ENCODE results near the gene NDUFA7.

Gene NDUFA7

DNA sequence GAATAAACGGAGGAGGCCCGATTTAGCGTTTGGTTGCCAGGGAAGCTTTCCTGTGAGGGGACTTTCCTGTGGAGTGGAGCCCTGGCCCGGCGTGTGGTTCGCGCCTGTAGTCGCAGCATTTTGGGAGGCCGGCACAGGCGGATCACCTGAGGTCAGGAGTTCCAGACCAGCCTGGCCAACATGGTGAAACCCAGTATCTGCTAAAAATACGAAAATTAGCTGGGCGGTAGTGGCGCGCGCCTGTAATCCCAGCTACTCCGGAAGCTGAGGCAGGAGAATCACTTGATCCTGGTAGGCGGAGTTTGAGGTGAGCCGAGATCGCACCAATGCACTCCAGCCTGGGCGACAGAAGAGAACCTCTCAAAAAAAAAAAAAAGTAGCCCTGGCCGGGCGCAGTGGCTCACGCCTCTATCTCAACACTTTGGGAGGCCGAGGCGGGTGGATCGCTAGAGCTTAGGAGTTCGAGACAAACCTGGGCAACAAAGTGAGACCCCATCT, 14.9 kb upstream of the NDUFA7 start:
- Mint-ChIP-seq H3K36me3 (ENCODE audit: low read depth) (no peaks in the 10 kb centered on the region), H3K27ac (no peak overlapping the region), H3K27me3 (ENCODE audit: low read depth) (peaks cover 85% of the 10 kb centered on the region), H3K4me3 (peak overlapping the region; percentile 37 to 74 (median 66)), H3K9me3 (no peaks in the 10 kb centered on the region), H3K4me1 (peaks cover 7% of the 10 kb centered on the region)
- TF ChIP-seq, protein P1, sequence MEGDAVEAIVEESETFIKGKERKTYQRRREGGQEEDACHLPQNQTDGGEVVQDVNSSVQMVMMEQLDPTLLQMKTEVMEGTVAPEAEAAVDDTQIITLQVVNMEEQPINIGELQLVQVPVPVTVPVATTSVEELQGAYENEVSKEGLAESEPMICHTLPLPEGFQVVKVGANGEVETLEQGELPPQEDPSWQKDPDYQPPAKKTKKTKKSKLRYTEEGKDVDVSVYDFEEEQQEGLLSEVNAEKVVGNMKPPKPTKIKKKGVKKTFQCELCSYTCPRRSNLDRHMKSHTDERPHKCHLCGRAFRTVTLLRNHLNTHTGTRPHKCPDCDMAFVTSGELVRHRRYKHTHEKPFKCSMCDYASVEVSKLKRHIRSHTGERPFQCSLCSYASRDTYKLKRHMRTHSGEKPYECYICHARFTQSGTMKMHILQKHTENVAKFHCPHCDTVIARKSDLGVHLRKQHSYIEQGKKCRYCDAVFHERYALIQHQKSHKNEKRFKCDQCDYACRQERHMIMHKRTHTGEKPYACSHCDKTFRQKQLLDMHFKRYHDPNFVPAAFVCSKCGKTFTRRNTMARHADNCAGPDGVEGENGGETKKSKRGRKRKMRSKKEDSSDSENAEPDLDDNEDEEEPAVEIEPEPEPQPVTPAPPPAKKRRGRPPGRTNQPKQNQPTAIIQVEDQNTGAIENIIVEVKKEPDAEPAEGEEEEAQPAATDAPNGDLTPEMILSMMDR (IDR thresholded peaks at IDR 0.05; ENCODE audit: unreplicated experiment in 3 of 3), result no peak

DNA sequence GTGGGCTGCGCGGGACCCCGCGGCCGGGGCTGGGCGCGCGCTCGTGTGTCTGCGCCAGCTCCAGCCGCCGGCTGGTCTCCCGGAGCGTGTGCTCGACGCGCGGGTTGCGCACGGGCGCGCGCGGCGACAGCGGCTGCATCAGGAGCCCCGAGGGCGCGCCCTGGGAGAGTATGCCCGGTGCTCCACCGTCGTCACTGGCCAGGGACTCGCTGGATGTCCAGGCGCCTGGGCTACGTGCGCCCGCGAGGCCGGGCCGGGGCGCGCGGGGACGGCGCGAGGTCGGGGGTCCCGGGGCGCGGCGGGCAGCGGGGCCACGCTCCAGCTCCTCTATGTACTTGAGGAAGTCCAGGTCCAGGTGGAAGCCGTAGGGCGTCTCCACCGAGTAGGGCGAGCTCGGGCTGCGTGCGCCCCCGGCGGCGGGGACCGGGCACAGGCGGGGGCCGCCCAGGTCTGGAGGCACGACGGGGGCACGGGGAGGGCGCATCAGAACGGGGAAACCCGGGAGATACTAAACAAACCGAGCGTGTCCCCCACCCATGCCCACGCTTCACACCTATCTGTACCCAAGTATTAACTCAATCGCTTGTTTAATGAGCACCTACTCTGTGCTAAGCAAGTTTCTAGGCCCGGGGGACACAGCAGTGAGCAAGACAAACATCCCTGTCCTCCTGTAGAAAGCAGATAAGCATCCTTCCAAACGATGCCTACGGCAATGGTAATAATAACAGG, 14.3 kb upstream of the NDUFA7 start:
- no peaks in the 10 kb centered on the region for H3K9me3 Mint-ChIP-seq
- peak overlapping the region; percentile 37 to 74 (median 66) for H3K4me3 Mint-ChIP-seq
- no peak overlapping the region for H3K27ac Mint-ChIP-seq
- H3K4me1 Mint-ChIP-seq, result peaks cover 3% of the 10 kb centered on the region
- peaks cover 85% of the 10 kb centered on the region for H3K27me3 Mint-ChIP-seq (ENCODE audit: low read depth)
- no peaks in the 10 kb centered on the region for H3K36me3 Mint-ChIP-seq (ENCODE audit: low read depth)
- TF ChIP-seq, protein P1 (IDR thresholded peaks at IDR 0.05; ENCODE audit: unreplicated experiment in 3 of 3), result peak in 1 of 3 experiments; percentile 16

DNA sequence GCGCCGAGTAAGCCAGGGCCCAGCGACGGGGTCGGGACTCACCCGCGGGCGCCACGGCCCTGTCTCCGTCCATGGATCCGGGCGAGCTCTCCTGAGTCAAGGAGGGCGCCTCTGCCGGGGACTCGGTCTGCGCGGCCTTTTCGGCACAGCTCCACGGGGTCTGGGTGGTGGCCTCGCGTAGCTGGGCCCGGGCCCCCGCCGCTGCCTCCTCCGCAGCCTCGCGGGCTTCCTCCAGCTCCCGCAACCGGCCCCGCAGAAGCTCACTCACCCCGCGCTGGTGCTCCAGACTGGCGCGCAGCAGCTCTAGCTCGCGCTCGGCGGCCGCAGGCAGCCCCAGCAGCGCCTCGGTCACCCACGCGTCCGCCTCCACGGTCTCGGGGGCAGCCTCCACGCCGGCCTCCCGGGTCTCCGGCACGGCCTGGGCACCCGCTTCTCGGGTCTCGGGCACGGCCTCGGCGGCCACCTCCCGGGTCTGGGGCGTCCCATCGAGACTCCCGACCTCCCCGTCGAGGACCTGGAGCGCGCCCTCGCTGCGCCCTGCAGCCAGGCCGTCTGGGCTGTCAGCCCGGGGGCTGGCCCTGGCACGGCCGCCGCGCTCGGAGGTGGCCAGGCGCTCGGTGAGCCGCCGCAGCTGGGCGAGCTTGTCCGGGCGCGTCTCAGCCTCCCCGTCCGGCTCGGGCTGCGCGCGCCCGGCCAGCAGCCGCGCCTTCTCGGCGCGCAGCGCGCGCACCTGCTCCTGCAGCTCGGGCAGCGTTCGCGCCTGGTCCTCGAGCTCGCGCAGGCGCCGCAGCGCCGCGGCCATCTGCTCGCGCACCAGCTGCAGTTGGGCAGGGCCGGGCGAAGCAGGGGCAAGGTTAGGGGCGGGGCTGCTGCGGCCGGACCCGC, 13.5 kb upstream of the NDUFA7 start:
- peak overlapping the region in 1 of 3 experiments; percentile 34 for H3K4me3 Mint-ChIP-seq
- no peaks in the 10 kb centered on the region for H3K36me3 Mint-ChIP-seq (ENCODE audit: low read depth)
- H3K9me3 Mint-ChIP-seq, result no peaks in the 10 kb centered on the region
- TF ChIP-seq, protein P1 (IDR thresholded peaks at IDR 0.05; ENCODE audit: unreplicated experiment in 3 of 3), result no peak
- no peak overlapping the region for H3K27ac Mint-ChIP-seq
- peaks cover 88% of the 10 kb centered on the region for H3K27me3 Mint-ChIP-seq (ENCODE audit: low read depth)
- no peaks in the 10 kb centered on the region for H3K4me1 Mint-ChIP-seq

DNA sequence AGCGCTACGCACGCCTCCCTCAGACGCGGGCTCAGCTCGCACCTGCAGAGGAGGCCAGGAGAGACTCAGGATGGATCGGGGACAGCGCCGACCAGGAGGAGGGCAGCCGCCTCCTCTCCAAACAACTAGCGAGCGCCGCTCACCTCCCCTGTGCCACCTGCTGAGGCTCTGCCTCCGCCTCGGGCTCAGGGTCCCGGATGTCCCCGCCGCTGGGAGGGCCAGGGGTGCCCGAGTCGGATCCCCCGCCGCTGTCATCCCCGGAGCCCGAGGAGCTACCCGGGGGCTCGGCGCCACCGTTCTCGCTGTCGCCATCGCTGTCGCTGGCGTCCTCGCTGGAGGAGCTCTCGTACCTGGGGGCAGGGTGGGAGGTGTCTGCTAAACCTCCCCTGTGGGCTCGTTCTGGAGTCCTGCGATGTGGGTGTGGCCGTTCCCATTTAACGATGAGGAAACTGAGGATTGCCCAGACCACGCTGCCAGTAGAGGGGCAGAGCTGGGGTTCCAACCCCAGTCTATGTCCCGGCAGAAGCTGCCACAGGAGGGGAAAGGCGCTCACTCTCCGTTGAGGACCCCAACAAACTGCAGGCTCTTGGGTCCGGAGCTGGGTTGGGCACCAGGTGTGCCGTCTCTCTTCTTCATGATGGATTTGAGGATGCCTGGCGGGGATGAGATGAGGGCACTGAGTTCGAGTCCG, 12.7 kb upstream of the NDUFA7 start:
- Mint-ChIP-seq H3K27ac (no peak overlapping the region), H3K4me1 (no peaks in the 10 kb centered on the region), H3K9me3 (no peaks in the 10 kb centered on the region), H3K27me3 (ENCODE audit: low read depth) (peaks cover 88% of the 10 kb centered on the region), H3K4me3 (peak overlapping the region in 2 of 3 experiments; percentile 32 to 52), H3K36me3 (ENCODE audit: low read depth) (no peaks in the 10 kb centered on the region)
- TF ChIP-seq, protein P1 (IDR thresholded peaks at IDR 0.05; ENCODE audit: unreplicated experiment in 3 of 3), result no peak

DNA sequence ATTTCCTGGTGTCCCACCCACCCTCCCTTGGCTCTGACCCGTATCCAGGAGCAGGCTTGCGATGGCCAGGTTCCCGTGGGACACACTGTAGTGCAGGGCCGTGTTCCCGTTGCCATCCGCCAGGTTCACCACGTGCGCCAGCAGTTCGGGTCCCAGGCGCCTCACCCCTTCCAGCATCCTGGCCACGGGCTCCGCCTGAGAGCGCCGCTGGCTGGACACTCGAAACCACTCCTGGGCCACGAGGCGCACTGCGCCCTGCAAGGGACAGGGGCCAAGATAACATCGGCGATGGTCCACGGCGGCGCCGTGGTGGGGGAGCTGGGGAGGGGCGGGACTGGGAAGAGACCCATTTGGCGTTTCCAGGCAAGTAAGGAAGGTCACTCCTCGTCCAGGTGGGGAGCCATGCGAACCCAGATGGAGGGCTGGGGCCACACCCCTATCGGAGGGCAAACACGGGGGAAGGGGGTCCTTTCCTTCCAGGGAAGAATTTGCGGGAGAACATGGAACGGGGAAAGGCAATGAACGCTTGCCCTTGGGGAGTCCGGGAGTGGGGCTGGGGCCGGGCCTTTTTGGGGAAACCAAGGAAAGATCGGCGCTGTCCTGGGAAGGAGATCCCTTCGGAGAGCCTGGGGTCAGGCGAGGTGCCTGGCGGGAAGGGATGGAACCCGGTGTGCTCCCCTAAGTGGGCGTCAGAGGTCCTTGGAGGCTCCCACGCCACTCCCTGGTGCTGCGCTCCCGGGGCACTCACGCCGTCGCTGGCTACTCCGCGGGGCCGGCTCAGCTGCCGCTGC, 12.0 kb upstream of the NDUFA7 start:
- H3K27me3 Mint-ChIP-seq (ENCODE audit: low read depth), result peaks cover 88% of the 10 kb centered on the region
- no peaks in the 10 kb centered on the region for H3K4me1 Mint-ChIP-seq
- H3K36me3 Mint-ChIP-seq (ENCODE audit: low read depth), result no peaks in the 10 kb centered on the region
- H3K4me3 Mint-ChIP-seq, result peak overlapping the region in 1 of 3 experiments; percentile 52
- no peak overlapping the region for H3K27ac Mint-ChIP-seq
- TF ChIP-seq, protein P1 (IDR thresholded peaks at IDR 0.05; ENCODE audit: unreplicated experiment in 3 of 3), result no peak
- no peaks in the 10 kb centered on the region for H3K9me3 Mint-ChIP-seq
